Caco-2 (cell line): ENCODE results near the gene RANBP17. TPM values are rescaled to one million over a fixed set of nuclear protein-coding genes. Genes with fewer than 3 reads are reported as not detected.

ENCODE experiments used
- BruUV-seq: library from RNA; stranded (reverse); fragments of 400-500 nt; replicated peaks from 2 replicates; lab custom pipeline; 2021; lab: Mats Ljungman, UMichigan
- CTCF ChIA-PET: fragments of 300-600 bp; sonication (Branson Sonifier 250); formaldehyde crosslinking; loops from one replicate; lab custom pipeline; 2022; ENCODE audit warnings: antibody characterized with exemption; lab: Charles Lee
- POLR2A ChIA-PET: fragments of 300-600 bp; sonication (Branson Sonifier 250); formaldehyde crosslinking; loops from one replicate; lab custom pipeline; 2022; ENCODE audit warnings: antibody characterized with exemption; lab: Charles Lee
- DNase-seq, 2 experiments: peaks; one replicate each; pipeline versions ENCODE4 v3.0.0 to v3.0.0-alpha.2; 2020 to 2022
- H3K27me3 ChIP-seq: replicated peaks from 2 replicates; pipeline ENCODE4 v1.6.0; 2011; ENCODE audit warnings: low read length; ENCODE audit not compliant: control insufficient read depth, insufficient read depth
- H3K36me3 ChIP-seq: 2 replicates; pipeline ENCODE4 v1.5.1; 2011; ENCODE audit warnings: low read length; ENCODE audit not compliant: control insufficient read depth, insufficient read depth
- H3K4me1 ChIP-seq: fragments of 250-450 bp; sonication (Bioruptor Pico); 2 replicates; pipeline ENCODE4 v1.5.1; 2020; ENCODE audit warnings: mild to moderate bottlenecking
- H3K4me3 ChIP-seq: 2 replicates; pipeline ENCODE4 v1.5.1; 2011; ENCODE audit warnings: low read depth, mild to moderate bottlenecking, control low read depth, low read length
- H3K9me3 ChIP-seq: fragments of 250-450 bp; sonication (Bioruptor Pico); 2 replicates; pipeline ENCODE4 v1.5.1; 2020; ENCODE audit warnings: mild to moderate bottlenecking, moderate library complexity
- H3K27ac Mint-ChIP-seq: one replicate; pipeline ENCODE4 v1.8.0; 2022; ENCODE audit warnings: mixed read lengths; ENCODE audit not compliant: unreplicated experiment
- H3K27me3 Mint-ChIP-seq: one replicate; pipeline ENCODE4 v1.8.0; 2022; ENCODE audit warnings: mixed read lengths; ENCODE audit not compliant: insufficient read depth, unreplicated experiment
- H3K36me3 Mint-ChIP-seq: one replicate; pipeline ENCODE4 v1.8.0; 2022; ENCODE audit warnings: mild to moderate bottlenecking, mixed read lengths; ENCODE audit not compliant: insufficient read depth, unreplicated experiment
- H3K4me1 Mint-ChIP-seq: one replicate; pipeline ENCODE4 v1.8.0; 2022; ENCODE audit warnings: low read depth, mixed read lengths; ENCODE audit not compliant: unreplicated experiment
- H3K4me3 Mint-ChIP-seq: one replicate; pipeline ENCODE4 v1.8.0; 2022; ENCODE audit warnings: mild to moderate bottlenecking, moderate library complexity, mixed read lengths; ENCODE audit not compliant: unreplicated experiment
- H3K9me3 Mint-ChIP-seq: one replicate; pipeline ENCODE4 v1.8.0; 2022; ENCODE audit warnings: mixed read lengths; ENCODE audit not compliant: unreplicated experiment
- intact Hi-C: fragments of 100-400 bp; cut with micrococcal nuclease; formaldehyde crosslinking; loops from one replicate; pipeline ENCODE4 v1.10.0; 2022; ENCODE audit not compliant: unreplicated experiment
- total RNA-seq: library from RNA; stranded (reverse); gene quantifications from 2 replicates; pipeline ENCODE4 v1.2.3, GENCODE V29; 2022
- TF ChIP-seq, protein P1 (sequence below), 2 experiments: fragments of 200-600 bp in 1 of 2; IDR thresholded peaks; 1 replicate in 1 of 2; 2 replicates in 1 of 2; pipeline versions ENCODE4 v1.5.1 to v1.8.0; 2011 to 2022; ENCODE audit warnings: antibody characterized with exemption in 1 of 2, control low read depth in 1 of 2, inconsistent platforms in 1 of 2, low read depth in 1 of 2, low read length in 1 of 2, mild to moderate bottlenecking in 1 of 2, moderate library complexity in 1 of 2; ENCODE audit not compliant: insufficient read depth in 1 of 2, severe bottlenecking in 1 of 2, unreplicated experiment in 1 of 2

The RANBP17 gene
- total RNA-seq, 1 experiment from 2014 or later: 28.2 TPM

DNA sequence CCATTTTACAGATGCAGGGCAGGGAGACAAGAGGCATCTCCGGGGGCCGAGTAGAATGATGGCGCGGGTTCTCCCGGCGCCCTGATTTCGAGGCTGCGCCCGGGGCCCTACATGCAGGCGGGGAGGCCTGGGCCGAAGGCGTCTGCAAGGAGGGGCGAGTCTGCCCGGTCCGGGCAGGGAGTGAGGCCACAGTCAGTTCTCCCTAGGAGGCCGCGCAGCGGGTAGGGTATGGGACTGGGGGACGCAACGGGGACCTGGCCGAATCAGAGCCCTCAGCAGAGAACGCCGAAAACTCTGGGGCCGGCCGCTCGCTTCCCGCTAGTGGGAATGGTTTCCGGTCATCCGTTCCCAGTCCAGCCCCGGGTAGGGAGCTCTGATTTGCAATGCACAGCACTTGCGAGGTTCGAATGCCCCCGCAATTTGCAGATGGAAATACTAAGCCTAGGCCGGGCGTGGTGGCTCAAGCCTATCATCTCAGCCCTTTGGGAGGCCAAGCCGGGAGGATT is 453.6 kb downstream of the RANBP17 start:
- H3K27me3 ChIP-seq: no peaks in the 10 kb centered on the region
- no TSS peak for BruUV-seq
- H3K27ac Mint-ChIP-seq: no peak overlapping the region

DNA sequence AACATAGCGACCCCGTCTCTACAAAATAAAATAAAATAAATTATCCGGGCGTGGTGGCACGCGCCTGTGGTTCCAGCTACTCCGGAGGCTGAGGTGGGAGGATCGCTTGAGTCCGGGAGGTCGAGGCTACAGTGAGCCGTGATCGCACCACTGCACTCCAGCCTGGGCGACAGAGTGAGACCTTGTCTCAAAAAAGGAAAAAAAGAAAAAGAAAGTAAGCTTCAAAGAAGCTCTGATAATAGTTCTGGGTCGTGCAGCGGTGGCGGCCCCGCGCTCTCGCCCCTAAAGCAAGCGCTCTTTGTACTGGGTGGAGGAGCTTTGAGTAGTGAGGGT is 454.1 kb downstream of the RANBP17 start:
- BruUV-seq: no TSS peak
- no peak for DNase-seq
- TF ChIP-seq, protein P1, sequence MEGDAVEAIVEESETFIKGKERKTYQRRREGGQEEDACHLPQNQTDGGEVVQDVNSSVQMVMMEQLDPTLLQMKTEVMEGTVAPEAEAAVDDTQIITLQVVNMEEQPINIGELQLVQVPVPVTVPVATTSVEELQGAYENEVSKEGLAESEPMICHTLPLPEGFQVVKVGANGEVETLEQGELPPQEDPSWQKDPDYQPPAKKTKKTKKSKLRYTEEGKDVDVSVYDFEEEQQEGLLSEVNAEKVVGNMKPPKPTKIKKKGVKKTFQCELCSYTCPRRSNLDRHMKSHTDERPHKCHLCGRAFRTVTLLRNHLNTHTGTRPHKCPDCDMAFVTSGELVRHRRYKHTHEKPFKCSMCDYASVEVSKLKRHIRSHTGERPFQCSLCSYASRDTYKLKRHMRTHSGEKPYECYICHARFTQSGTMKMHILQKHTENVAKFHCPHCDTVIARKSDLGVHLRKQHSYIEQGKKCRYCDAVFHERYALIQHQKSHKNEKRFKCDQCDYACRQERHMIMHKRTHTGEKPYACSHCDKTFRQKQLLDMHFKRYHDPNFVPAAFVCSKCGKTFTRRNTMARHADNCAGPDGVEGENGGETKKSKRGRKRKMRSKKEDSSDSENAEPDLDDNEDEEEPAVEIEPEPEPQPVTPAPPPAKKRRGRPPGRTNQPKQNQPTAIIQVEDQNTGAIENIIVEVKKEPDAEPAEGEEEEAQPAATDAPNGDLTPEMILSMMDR (IDR thresholded peaks at IDR 0.05; ENCODE audit: insufficient read depth in 1 of 2, low read depth in 1 of 2, low read length in 1 of 2, severe bottlenecking in 1 of 2, unreplicated experiment in 1 of 2): no peak
- intact Hi-C loops: no loop called here
- CTCF ChIA-PET: no interaction called here
- H3K4me3 Mint-ChIP-seq: no peak overlapping the region
- H3K27me3 Mint-ChIP-seq: peaks cover 2% of the 10 kb centered on the region
- H3K4me1 Mint-ChIP-seq: peaks cover 10% of the 10 kb centered on the region
- no peaks in the 10 kb centered on the region for H3K9me3 Mint-ChIP-seq
- POLR2A ChIA-PET: no interaction called here
- H3K36me3 Mint-ChIP-seq: peaks cover 12% of the 10 kb centered on the region
- no peak overlapping the region for H3K27ac Mint-ChIP-seq
- H3K9me3 ChIP-seq: no peaks in the 10 kb centered on the region
- H3K4me3 ChIP-seq: no peak overlapping the region
- H3K4me1 ChIP-seq: no peaks in the 10 kb centered on the region
- H3K36me3 ChIP-seq: no peaks in the 10 kb centered on the region
- no peaks in the 10 kb centered on the region for H3K27me3 ChIP-seq

More for the DNA sequence above, 453.6 kb downstream of the RANBP17 start:
- peaks cover 12% of the 10 kb centered on the region for H3K36me3 Mint-ChIP-seq
- Histone ChIP-seq H3K4me1 (no peaks in the 10 kb centered on the region), H3K36me3 (no peaks in the 10 kb centered on the region), H3K4me3 (no peak overlapping the region), H3K9me3 (no peaks in the 10 kb centered on the region)
- TF ChIP-seq, protein P1 (IDR thresholded peaks at IDR 0.05; ENCODE audit: insufficient read depth in 1 of 2, low read depth in 1 of 2, low read length in 1 of 2, severe bottlenecking in 1 of 2, unreplicated experiment in 1 of 2): no peak
- no peak for DNase-seq
- peaks cover 2% of the 10 kb centered on the region for H3K27me3 Mint-ChIP-seq
- no peaks in the 10 kb centered on the region for H3K9me3 Mint-ChIP-seq
- POLR2A ChIA-PET: no interaction called here
- CTCF ChIA-PET: no interaction called here
- intact Hi-C loops: no loop called here
- H3K4me1 Mint-ChIP-seq: peaks cover 10% of the 10 kb centered on the region
- H3K4me3 Mint-ChIP-seq: no peak overlapping the region

DNA sequence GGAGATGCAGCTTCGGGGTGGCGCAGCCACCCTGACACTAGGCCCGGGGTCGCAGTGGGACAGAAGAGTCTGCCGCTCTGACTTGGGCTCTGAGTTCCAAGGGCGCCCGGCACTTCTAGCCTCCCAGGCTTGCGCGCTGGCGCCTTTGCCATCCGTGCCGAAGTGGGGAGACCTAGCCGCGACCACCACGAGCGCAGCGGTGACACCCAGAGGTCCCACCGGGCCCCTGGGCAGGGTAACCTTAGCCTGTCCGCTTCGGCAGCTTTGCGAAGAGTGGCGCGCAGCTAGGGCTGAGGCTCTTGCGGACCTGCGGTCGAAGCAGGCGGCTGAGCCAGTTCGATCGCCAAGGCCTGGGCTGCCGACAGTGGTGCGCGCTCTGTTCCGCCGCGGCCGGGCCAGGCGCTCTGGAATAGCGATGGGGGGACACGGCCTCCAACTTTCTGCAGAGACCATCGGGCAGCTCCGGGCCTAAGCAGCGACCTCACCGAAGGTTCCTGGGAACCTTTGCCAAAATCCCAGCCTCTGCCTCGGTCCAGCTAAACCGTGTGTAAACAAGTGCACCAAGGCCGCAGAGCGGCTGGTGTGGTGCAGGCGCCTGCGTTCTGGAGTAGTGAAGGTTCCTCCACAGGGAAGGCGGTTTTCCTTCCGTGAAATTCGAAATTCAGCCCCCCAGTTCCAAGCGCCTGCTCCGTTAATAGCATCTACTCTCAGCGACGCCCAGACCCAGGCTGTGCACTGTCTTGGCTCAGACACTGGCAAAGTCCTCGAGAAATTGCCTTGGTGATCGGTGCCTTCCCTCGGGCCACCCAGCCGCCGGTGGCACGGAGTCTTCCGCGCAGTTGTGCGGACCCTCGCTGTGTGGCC is 454.7 kb downstream of the RANBP17 start:
- Histone ChIP-seq H3K4me1 (no peaks in the 10 kb centered on the region), H3K36me3 (no peaks in the 10 kb centered on the region), H3K9me3 (no peaks in the 10 kb centered on the region), H3K4me3 (no peak overlapping the region), H3K27me3 (no peaks in the 10 kb centered on the region)
- CTCF ChIA-PET: no interaction called here
- Mint-ChIP-seq H3K4me3 (no peak overlapping the region), H3K27me3 (peaks cover 2% of the 10 kb centered on the region), H3K27ac (no peak overlapping the region), H3K36me3 (peaks cover 12% of the 10 kb centered on the region), H3K4me1 (peaks cover 10% of the 10 kb centered on the region), H3K9me3 (no peaks in the 10 kb centered on the region)
- TF ChIP-seq, protein P1 (IDR thresholded peaks at IDR 0.05; ENCODE audit: insufficient read depth in 1 of 2, low read depth in 1 of 2, low read length in 1 of 2, severe bottlenecking in 1 of 2, unreplicated experiment in 1 of 2): no peak
- no peak for DNase-seq
- BruUV-seq: no TSS peak
- intact Hi-C loops: no loop called here
- POLR2A ChIA-PET: no interaction called here
